IMR-90 (cell line): ENCODE data around the gene FARP1.

Experiments used
- CHD1 ChIP-seq: IDR thresholded peaks from 2 replicates; pipeline ENCODE4 v1.6.1; 2012; ENCODE audit warnings: low read depth, low read length, improper control_type of control experiment
- MAFK ChIP-seq: IDR thresholded peaks from 2 replicates; pipeline ENCODE4 v1.6.1; 2012; ENCODE audit warnings: low read depth, low read length, improper control_type of control experiment
- MAZ ChIP-seq: IDR thresholded peaks from 2 replicates; pipeline ENCODE4 v1.6.1; 2012; ENCODE audit warnings: low read depth, mild to moderate bottlenecking, low read length, improper control_type of control experiment, moderate library complexity, borderline replicate concordance
- POLR2A ChIP-seq: IDR thresholded peaks from 2 replicates; pipeline ENCODE4 v1.6.1; 2012; ENCODE audit warnings: mild to moderate bottlenecking, low read depth, low read length
- RAD21 ChIP-seq: IDR thresholded peaks from 2 replicates; pipeline ENCODE4 v1.6.1; 2012; ENCODE audit warnings: low read length, improper control_type of control experiment
- RCOR1 ChIP-seq: IDR thresholded peaks from 2 replicates; pipeline ENCODE4 v1.6.1; 2012; ENCODE audit warnings: mild to moderate bottlenecking, low read length, improper control_type of control experiment; ENCODE audit not compliant: insufficient replicate concordance
- RFX5 ChIP-seq: IDR thresholded peaks from 2 replicates; pipeline ENCODE4 v1.8.0; 2012; ENCODE audit warnings: low read depth, mild to moderate bottlenecking, low read length, moderate library complexity
- SMC3 ChIP-seq: fragments of 150-350 bp; IDR thresholded peaks from 2 replicates; pipeline ENCODE4 v1.6.1; 2016; ENCODE audit warnings: low read depth, mild to moderate bottlenecking, antibody characterized with exemption, low read length, moderate library complexity
- TF ChIP-seq, protein P1 (sequence below): conservative IDR thresholded peaks from 2 replicates; pipeline ENCODE4 v1.5.1; 2012; ENCODE audit warnings: mild to moderate bottlenecking, low read depth, low read length, improper control_type of control experiment

DNA sequence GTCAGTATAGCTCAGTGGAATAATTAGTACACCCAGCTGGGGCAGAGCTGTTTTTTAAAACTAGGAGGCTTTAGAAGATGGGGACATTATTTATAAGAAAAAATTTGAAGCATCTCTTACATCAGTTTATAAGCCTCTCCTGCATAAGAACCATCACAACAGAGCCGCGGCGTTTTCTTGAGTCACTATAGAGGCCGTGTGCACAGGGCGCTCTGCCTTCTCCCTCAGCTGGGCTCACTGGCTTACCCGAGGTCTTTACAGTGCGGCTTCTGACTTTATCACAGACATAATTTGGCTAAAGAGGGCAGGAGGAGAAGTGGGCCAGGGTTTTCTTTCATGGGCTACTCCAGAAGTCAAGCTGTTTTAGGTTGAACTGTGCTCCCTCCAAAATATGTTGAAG lies 169.7 kb downstream of the FARP1 start:
- TF ChIP-seq, protein P1, sequence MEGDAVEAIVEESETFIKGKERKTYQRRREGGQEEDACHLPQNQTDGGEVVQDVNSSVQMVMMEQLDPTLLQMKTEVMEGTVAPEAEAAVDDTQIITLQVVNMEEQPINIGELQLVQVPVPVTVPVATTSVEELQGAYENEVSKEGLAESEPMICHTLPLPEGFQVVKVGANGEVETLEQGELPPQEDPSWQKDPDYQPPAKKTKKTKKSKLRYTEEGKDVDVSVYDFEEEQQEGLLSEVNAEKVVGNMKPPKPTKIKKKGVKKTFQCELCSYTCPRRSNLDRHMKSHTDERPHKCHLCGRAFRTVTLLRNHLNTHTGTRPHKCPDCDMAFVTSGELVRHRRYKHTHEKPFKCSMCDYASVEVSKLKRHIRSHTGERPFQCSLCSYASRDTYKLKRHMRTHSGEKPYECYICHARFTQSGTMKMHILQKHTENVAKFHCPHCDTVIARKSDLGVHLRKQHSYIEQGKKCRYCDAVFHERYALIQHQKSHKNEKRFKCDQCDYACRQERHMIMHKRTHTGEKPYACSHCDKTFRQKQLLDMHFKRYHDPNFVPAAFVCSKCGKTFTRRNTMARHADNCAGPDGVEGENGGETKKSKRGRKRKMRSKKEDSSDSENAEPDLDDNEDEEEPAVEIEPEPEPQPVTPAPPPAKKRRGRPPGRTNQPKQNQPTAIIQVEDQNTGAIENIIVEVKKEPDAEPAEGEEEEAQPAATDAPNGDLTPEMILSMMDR: no peak
- TF ChIP-seq RFX5: no peak
- TF ChIP-seq POLR2A: no peak
- no peak for TF ChIP-seq RCOR1
- no peak for TF ChIP-seq SMC3
- no peak for TF ChIP-seq RAD21
- no peak for TF ChIP-seq MAFK
- no peak for TF ChIP-seq MAZ
- TF ChIP-seq CHD1: no peak
